HG03342 (cell line): Measurements from ENCODE around the gene CADPS2.
"Not testable (repeated sequence)": the region's sequence is repeated elsewhere in the genome, so short reads cannot be mapped to it uniquely, and the experiment has no call there.

Source experiments
- ATAC-seq: cut with Tn5 transposase; IDR thresholded peaks from one replicate; pipeline ENCODE4 v1.9.1; 2021; ENCODE audit warnings: mild to moderate bottlenecking, moderate library complexity; ENCODE audit not compliant: unreplicated experiment

Gene CADPS2

DNA sequence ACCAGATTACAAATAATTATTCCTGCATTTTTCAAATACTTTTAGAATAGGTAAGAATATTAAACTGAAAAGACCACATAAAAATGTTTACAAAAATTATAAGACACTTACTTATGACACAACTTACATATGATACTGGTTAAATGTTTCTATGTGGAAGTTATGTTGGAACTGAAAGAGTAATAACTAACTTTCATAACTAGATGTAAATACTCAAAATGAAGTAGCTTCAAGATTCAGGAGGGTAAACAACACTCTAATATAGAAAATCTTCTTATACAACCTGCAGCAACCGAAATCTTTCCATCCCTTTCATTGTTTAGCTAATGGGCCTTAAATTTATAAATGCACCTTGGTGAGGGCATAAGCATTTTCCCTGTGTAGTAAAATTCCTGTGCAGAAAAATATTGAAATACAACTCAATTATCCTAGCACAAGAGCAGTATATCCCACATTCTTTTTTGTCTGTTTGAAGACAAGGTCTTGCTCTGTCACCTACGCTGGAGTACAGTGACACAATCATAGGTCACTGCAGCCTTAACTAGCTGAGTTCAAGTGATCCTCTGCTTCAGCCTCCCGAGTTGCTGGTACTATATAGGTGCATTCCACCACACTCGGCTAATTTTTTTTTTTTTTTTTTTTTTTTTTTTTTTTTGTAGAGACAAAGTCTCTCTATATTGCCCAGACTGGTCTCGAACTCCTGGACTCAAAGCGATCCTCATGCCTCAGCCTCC is 168.7 kb downstream of the CADPS2 start:
- no peak for ATAC-seq

- no peak for ATAC-seq
Observed at GRCh38 chr7:122715183-122715582, 171.1 kb downstream of the CADPS2 start.

- ATAC-seq, result no peak
Observed at GRCh38 chr7:122710916-122711315, 175.3 kb downstream of the CADPS2 start.

GRCh38 chr7:122709930-122710646 is 176.2 kb downstream of the CADPS2 start:
- ATAC-seq, result no peak

GRCh38 chr7:122706836-122707235 is 179.4 kb downstream of the CADPS2 start:
- no peak for ATAC-seq

DNA sequence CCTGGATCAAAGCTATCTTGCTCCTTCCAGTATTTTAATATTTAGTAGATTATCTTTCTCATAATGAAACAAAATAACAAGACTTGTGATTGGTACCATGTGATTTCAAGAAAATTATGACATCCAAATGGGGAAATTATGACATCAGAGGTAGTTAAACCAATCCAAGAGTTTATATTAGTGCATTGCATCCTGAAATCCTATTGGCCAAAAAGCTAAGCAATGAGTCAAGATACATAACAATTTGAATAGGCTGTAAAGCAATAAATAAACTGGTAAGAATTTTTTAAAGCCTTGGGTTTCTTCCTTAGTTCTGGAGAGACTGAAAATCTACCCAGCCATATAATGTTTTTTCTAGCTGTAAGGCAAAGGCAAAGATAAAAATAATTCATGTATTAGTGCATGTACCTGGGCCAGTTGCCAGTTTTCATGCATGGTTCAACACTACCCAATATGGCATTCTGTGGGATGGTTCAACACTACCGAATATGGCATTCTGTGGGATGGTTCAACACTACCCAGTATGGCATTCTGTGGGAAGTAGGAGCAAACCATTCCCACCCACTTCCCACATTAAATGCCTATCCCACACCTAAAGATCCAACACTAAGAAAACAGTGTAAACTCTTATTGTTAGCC is 183.3 kb downstream of the CADPS2 start, which contains the start of gene RNF148:
Gene RNF148 (minus strand): TSS at position 51 of the 639 bp plus-strand sequence. CDS start 172 bp downstream, outside the sequence.
- no peak for ATAC-seq

GRCh38 chr7:122699017-122699416 is 187.2 kb downstream of the CADPS2 start, which contains the start of gene RNF133:
RNF133 (minus strand) TSS chr7:122699117; CDS start chr7:122698918, 199 bp downstream.
- ATAC-seq, result no peak

DNA sequence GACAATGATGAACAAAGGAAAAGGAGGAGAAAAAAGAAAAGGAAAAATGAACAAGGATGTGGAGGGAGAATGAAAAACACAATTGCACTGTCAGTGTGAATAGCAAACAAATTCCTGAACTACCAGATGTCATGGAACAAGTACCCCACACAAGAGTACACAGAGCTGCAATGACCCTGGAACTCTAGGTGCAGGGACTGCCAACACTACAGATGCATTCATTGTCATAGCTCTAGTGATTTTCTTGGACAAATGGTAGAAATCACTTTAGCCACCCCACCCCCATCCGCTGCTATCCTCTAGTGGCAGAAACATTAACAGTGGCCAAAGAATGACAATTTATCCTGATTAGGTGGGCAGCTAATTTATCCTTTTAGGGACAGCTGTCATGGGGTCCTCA is 190.4 kb downstream of the CADPS2 start:
- ATAC-seq, result no peak

GRCh38 chr7:122694697-122695096 is 191.6 kb downstream of the CADPS2 start:
- ATAC-seq, result no peak

DNA sequence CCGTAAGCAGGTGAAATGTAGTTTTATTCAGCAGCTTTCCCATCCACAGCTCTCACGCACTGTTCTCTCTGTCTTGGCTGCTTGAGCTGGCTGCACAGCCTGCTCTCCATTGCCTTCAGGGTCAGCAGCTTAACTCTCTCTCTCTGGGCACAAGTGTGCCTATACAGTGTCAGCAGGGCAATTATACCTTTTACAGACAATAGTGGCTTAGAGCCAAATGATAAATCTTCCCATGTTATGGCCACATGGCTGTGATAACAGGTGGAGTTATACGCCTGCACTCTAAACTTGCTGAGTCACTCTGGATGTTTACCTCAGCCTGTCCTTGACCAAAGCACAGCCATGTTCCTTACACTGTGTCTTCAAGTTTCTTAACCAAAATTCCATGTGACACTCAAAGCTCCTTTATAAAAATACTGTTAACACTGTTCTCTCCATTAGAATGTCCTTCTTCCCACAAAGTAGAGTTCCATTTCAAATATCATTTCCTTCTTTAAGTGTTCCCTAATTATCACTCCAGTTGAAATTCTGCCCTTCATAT is 193.4 kb downstream of the CADPS2 start:
- no peak for ATAC-seq

DNA sequence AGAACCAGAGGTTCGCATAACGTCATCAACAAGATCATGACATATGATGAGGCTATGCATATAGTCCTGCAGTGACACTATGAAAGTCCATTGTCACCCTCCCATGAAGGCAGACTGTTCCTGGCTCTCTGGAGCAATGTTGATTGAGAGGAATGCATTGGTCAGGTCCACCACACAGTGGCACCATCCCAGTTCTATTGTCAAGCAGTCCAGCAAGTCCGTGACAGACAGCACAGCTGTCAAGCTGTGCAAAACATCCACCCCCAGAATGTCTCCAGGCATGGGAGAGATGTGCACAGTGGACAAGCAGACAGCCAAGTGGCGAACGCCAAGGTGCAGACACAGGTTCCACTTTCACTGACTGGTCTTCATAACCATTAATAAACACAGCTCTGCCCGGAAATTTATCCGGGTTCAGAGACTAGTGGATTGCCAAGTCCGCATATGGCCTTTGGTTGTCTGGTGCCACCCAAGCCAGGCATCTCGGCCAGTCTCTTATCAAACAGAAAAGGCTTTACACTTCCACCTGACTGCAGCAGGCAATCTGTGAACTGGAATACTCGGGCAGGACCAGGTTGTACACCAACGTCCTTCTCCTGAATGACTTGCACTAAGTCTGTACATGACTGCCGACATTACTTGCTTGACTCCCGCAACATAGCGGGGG is 194.6 kb downstream of the CADPS2 start:
- no peak for ATAC-seq

- ATAC-seq, result no peak
Observed at GRCh38 chr7:122689346-122690109, 196.7 kb downstream of the CADPS2 start.

GRCh38 chr7:122688400-122688998 is 197.8 kb downstream of the CADPS2 start:
- ATAC-seq, result no peak

GRCh38 chr7:122686360-122686878 is 199.8 kb downstream of the CADPS2 start:
- no peak for ATAC-seq

DNA sequence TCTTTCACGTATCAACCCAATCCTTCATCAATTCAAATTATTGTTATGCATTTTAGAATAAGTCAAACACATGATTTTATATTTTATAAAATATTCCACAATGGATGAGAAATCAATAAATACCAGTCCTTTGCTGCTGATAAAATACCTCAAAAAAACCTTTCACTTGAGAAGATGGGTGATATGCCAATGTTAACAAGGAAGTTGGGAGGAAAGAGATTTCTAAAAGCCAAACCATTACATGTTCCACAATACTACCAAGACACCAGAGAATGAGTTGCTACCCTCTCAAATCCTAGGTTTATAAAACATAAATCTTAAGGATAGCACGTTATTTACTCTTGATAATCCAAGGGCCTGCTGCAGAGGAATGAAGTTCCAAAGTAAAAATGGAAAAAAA is 201.8 kb downstream of the CADPS2 start:
- no peak for ATAC-seq

- no peak for ATAC-seq
Observed at GRCh38 chr7:122682815-122683550, 203.3 kb downstream of the CADPS2 start.

- not testable (repeated sequence) for ATAC-seq
Observed at GRCh38 chr7:122681186-122681585, 205.1 kb downstream of the CADPS2 start.

- no peak for ATAC-seq
Observed at GRCh38 chr7:122679813-122680212, 206.4 kb downstream of the CADPS2 start.

- not testable (repeated sequence) for ATAC-seq
Observed at GRCh38 chr7:122679269-122679709, 207.0 kb downstream of the CADPS2 start.
